ENCODE data around the gene HCN1. TPM values are rescaled to one million over a fixed set of nuclear protein-coding genes. Genes with fewer than 3 reads are reported as not detected.

HCN1 gene
- total and polyA plus RNA-seq, 2 of the 4 experiments (the other 2 are of a cell fraction) = not detected

DNA sequence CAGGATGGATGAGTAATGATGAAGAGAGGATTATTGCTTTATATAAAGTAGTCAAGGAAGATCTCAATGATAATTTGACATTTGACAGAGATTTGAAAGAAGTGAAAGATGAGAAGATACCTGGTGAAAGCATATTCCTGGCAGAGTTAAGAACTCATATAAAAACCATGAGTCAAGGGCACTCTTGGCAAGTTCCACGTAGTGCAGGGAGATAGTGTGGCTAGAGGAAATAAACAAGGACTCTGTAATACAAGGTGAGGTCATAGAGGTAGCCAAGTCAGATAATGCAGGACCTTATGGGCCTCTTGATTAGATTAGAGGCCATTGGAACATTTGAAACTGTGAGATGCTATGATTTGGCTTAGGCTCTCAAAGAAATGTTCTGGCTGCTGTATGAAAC lies 72.3 kb downstream of the HCN1 start:
- DNase-seq (no peak), ATAC-seq (ENCODE audit: low read depth) (no peak)
- H4K8ac ChIP-seq (ENCODE audit: low read depth in 2 of 2, low read length in 2 of 2) = no peak overlapping the region
- no peak overlapping the region for H3K56ac ChIP-seq (ENCODE audit: extremely low read depth, insufficient read depth, low read length)
- no peak overlapping the region for H3K23ac ChIP-seq (ENCODE audit: low read depth, low read length)
- H2BK20ac ChIP-seq (ENCODE audit: low read depth, low read length) = no peak overlapping the region
- H3K9me3 ChIP-seq (ENCODE audit: control insufficient read depth, insufficient read depth, low read length) = no peaks in the 10 kb centered on the region; the same call in 1 of the 2 replicates
- no peak overlapping the region for H3K14ac ChIP-seq (replicated peaks; ENCODE audit: low read depth, low read length)
- H3K4me1 ChIP-seq (ENCODE audit: control insufficient read depth, insufficient read depth, low read length) = no peaks in the 10 kb centered on the region
- H2BK120ac ChIP-seq (ENCODE audit: low read depth, low read length) = no peak overlapping the region
- H2BK5ac ChIP-seq (ENCODE audit: low read depth, low read length, poor library complexity, severe bottlenecking) = no peak overlapping the region
- no peak overlapping the region for H3K9ac ChIP-seq (ENCODE audit: low read depth, low read length)
- intact Hi-C loops (cut with micrococcal nuclease) (no loop called here), dilution Hi-C loops (cut with HindIII; ENCODE audit: low sequenced_read_pairs, unreplicated experiment) (no loop called here), in situ Hi-C loops (cut with MboI; ENCODE audit: low sequenced_read_pairs) (no loop called here)
- no peak overlapping the region for H2AFZ ChIP-seq (replicated peaks; ENCODE audit: low read length, poor library complexity)
- no peaks in the 10 kb centered on the region for H3K79me1 ChIP-seq (ENCODE audit: low read depth in 1 of 2, low read length in 2 of 2)
- H3K27ac ChIP-seq (ENCODE audit: insufficient read depth, low read length) = no peak overlapping the region
- H2AK9ac ChIP-seq (replicated peaks; ENCODE audit: low read depth, low read length, poor library complexity) = no peak overlapping the region
- no peak overlapping the region for H3K4me3 ChIP-seq (ENCODE audit: insufficient read depth, low read depth, low read length)
- H3K9me1 ChIP-seq (ENCODE audit: insufficient read depth, low read length) = no peaks in the 10 kb centered on the region
- H3K27me3 ChIP-seq (ENCODE audit: control insufficient read depth, insufficient read depth, low read length) = no peaks in the 10 kb centered on the region
- no peak overlapping the region for H3K4me2 ChIP-seq (ENCODE audit: low read depth, low read length)
- WGBS, 2 experiments (ENCODE audit: extremely low coverage in 2 of 2, insufficient read length in 1 of 2) = 9% methylated on average over 1 of the region's 1 CpG; no CpG with 5 or more reads in 1 of the 2 experiments
- BruUV-seq (replicated peaks) = no TSS peak
- ChIA-PET CTCF (no interaction called here), POLR2A (ENCODE audit: unreplicated experiment) (no interaction called here)
- TF ChIP-seq MAZ (IDR thresholded peaks at IDR 0.05; ENCODE audit: borderline replicate concordance, low read depth, low read length) = no peak
- TF ChIP-seq RFX5 (IDR thresholded peaks at IDR 0.05; ENCODE audit: low read depth, low read length) = no peak
- no peak for TF ChIP-seq FOS (IDR thresholded peaks at IDR 0.05; ENCODE audit: low read depth, low read length)
- no peak for TF ChIP-seq BHLHE40 (IDR thresholded peaks at IDR 0.05; ENCODE audit: low read depth, low read length)
- no peak for TF ChIP-seq POLR2A (IDR thresholded peaks at IDR 0.05; ENCODE audit: low read depth, low read length)
- TF ChIP-seq, protein P1, sequence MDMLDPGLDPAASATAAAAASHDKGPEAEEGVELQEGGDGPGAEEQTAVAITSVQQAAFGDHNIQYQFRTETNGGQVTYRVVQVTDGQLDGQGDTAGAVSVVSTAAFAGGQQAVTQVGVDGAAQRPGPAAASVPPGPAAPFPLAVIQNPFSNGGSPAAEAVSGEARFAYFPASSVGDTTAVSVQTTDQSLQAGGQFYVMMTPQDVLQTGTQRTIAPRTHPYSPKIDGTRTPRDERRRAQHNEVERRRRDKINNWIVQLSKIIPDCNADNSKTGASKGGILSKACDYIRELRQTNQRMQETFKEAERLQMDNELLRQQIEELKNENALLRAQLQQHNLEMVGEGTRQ (IDR thresholded peaks at IDR 0.05; ENCODE audit: low read depth, low read length) = no peak
- no peak for TF ChIP-seq CHD1 (IDR thresholded peaks at IDR 0.05; ENCODE audit: low read depth, low read length)
- no peak for TF ChIP-seq CEBPB (IDR thresholded peaks at IDR 0.05; ENCODE audit: low read depth, low read length)
- H4K91ac ChIP-seq (ENCODE audit: insufficient read depth, low read depth, low read length) = no peak overlapping the region
- H3K36me3 ChIP-seq (ENCODE audit: control insufficient read depth, insufficient read depth, low read length) = no peaks in the 10 kb centered on the region
- no peaks in the 10 kb centered on the region for H4K20me1 ChIP-seq (ENCODE audit: insufficient read depth, low read length)
- no peak overlapping the region for H3K4ac ChIP-seq (ENCODE audit: low read depth, low read length)
- no peak overlapping the region for H2AK5ac ChIP-seq (ENCODE audit: low read depth, low read length)
- H3K18ac ChIP-seq (ENCODE audit: low read depth, low read length) = no peak overlapping the region
- H2BK15ac ChIP-seq (ENCODE audit: low read depth, low read length) = no peak overlapping the region
- H4K5ac ChIP-seq (ENCODE audit: low read depth, low read length) = no peak overlapping the region

All from IMR-90 (cell line).